ENCODE data around the gene COMTD1. TPM values are rescaled to one million over a fixed set of nuclear protein-coding genes. Genes with fewer than 3 reads are reported as not detected.

The COMTD1 gene
- total and polyA plus RNA-seq, 2 experiments from 2014 or later = 8.8 to 12.6 TPM

GRCh38 chr10:75238182-75239095, 2.7 kb upstream of the COMTD1 start:
- no peak for TF ChIP-seq EZH2phosphoT487 (IDR thresholded peaks at IDR 0.05; ENCODE audit: insufficient read depth, low read depth)
- no peak for TF ChIP-seq EZH2 (IDR thresholded peaks at IDR 0.05; ENCODE audit: insufficient read depth, poor library complexity, severe bottlenecking)
- no peaks in the 10 kb centered on the region for H3K36me3 ChIP-seq (ENCODE audit: low read depth)
- H3K4me1 ChIP-seq (ENCODE audit: insufficient read depth) = 0 out of 2 replicates have a peak, but pooled peaks cover 6% of the 10 kb centered on the region
- H4K20me1 ChIP-seq (ENCODE audit: insufficient read depth) = no peaks in the 10 kb centered on the region
- no peaks in the 10 kb centered on the region for H3K27me3 ChIP-seq (replicated peaks; ENCODE audit: insufficient read depth)
- H3F3A ChIP-seq (ENCODE audit: insufficient read depth) = peaks cover 6% of the 10 kb centered on the region
- H3K27ac ChIP-seq = no peak overlapping the region
- H3K4me3 ChIP-seq = no peak overlapping the region
- 79 to 82% methylated on average over 36 to 37 of the region's 37 CpGs for WGBS, 2 experiments (ENCODE audit: low coverage in 1 of 2, low lambda C conversion rate in 2 of 2, missing lambda C conversion rate in 2 of 2)
- H3K79me2 ChIP-seq (ENCODE audit: insufficient read depth) = no peaks in the 10 kb centered on the region
- H3K9me2 ChIP-seq (ENCODE audit: insufficient read depth) = no peaks in the 10 kb centered on the region
- H3K9ac ChIP-seq = no peak overlapping the region
- no peak overlapping the region for H3K4me2 ChIP-seq (ENCODE audit: unreplicated experiment)
- no peaks in the 10 kb centered on the region for H3K9me3 ChIP-seq (ENCODE audit: low read depth)
- DNase-seq = no peak
- in situ Hi-C loops (cut with MboI) = loop anchor here (25.0 kb wide), 1 partner anchor 976 kb away; no protein-coding TSS in a partner anchor
- H2AFZ ChIP-seq = no peak overlapping the region

DNA sequence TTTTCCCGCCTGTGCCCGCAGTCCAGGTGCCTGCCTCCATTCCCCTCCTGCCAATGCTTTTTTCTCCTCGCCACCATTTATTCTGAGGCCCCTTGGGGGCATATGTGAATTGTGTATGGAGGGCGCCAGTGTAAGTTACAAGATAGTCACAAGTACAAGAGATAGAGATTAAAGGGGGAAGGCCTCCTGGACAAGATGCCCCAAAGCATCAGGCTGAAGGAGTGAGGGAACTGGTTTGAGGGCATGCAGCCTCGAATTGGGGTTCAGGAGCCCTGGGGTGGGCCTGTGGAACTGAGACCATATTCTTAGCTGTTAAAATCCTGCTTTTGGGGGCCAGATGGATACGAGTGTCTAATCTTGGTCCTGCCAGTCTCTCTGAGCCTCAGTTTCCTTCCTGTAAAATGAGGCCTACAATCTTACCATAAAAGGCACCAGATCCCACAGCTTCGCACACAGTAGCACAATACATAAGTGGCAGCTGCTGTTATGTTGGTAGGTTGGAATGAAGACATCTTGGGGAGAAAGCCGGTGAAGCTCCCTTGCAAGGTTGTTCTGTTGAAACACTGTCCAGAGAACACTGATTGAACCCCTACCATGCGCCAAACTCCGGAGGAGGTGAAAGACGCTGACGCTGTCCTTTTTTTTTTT, 545 bp upstream of the COMTD1 start:
- Histone ChIP-seq H3K9me3 (ENCODE audit: low read depth) (no peaks in the 10 kb centered on the region), H3F3A (ENCODE audit: insufficient read depth) (peaks cover 25% of the 10 kb centered on the region), H3K27ac (no peak overlapping the region), H3K4me1 (ENCODE audit: insufficient read depth) (0 out of 2 replicates have a peak, but pooled peaks cover 6% of the 10 kb centered on the region), H3K36me3 (ENCODE audit: low read depth) (peaks cover 9% of the 10 kb centered on the region), H3K79me2 (ENCODE audit: insufficient read depth) (0 out of 2 replicates have a peak, but pooled peaks cover 4% of the 10 kb centered on the region), H3K9ac (no peak overlapping the region), H3K4me2 (ENCODE audit: unreplicated experiment) (peak overlapping the region; percentile 17), H3K9me2 (ENCODE audit: insufficient read depth) (no peaks in the 10 kb centered on the region), H2AFZ (peak overlapping the region; percentile 81), H3K27me3 (replicated peaks; ENCODE audit: insufficient read depth) (no peaks in the 10 kb centered on the region), H3K4me3 (0 out of 2 replicates have a peak overlapping the region, but pooled peaks have one; percentile 71), H4K20me1 (ENCODE audit: insufficient read depth) (no peaks in the 10 kb centered on the region)
- WGBS, 2 experiments (ENCODE audit: low coverage in 1 of 2, low lambda C conversion rate in 2 of 2, missing lambda C conversion rate in 2 of 2) = 54 to 56% methylated on average over 12 of the region's 12 CpGs
- in situ Hi-C loops (cut with MboI) = loop anchor here (25.0 kb wide), 1 partner anchor 974 kb away; no protein-coding TSS in a partner anchor
- no peak for DNase-seq
- TF ChIP-seq EZH2 (IDR thresholded peaks at IDR 0.05; ENCODE audit: insufficient read depth, poor library complexity, severe bottlenecking) (no peak), EZH2phosphoT487 (IDR thresholded peaks at IDR 0.05; ENCODE audit: insufficient read depth, low read depth) (no peak)

- Histone ChIP-seq H3K4me1 (ENCODE audit: insufficient read depth) (peaks cover 12% of the 10 kb centered on the region), H3K4me3 (peak overlapping the region; percentile 71), H3K9me2 (ENCODE audit: insufficient read depth) (no peaks in the 10 kb centered on the region), H2AFZ (peak overlapping the region; percentile 81), H3K4me2 (ENCODE audit: unreplicated experiment) (peak overlapping the region; percentile 65), H3F3A (ENCODE audit: insufficient read depth) (peaks cover 36% of the 10 kb centered on the region), H3K27ac (no peak overlapping the region), H3K27me3 (replicated peaks; ENCODE audit: insufficient read depth) (no peaks in the 10 kb centered on the region), H3K9ac (peak overlapping the region; percentile 54), H4K20me1 (ENCODE audit: insufficient read depth) (no peaks in the 10 kb centered on the region), H3K9me3 (ENCODE audit: low read depth) (no peaks in the 10 kb centered on the region), H3K79me2 (ENCODE audit: insufficient read depth) (peaks cover 14% of the 10 kb centered on the region), H3K36me3 (ENCODE audit: low read depth) (peaks cover 19% of the 10 kb centered on the region)
- DNase-seq = peak; percentile 20
- WGBS, 2 experiments (ENCODE audit: low coverage in 1 of 2, low lambda C conversion rate in 2 of 2, missing lambda C conversion rate in 2 of 2) = 1 to 3% methylated on average over 38 to 48 of the region's 62 CpGs
- TF ChIP-seq EZH2 (IDR thresholded peaks at IDR 0.05; ENCODE audit: insufficient read depth, poor library complexity, severe bottlenecking) (no peak), EZH2phosphoT487 (IDR thresholded peaks at IDR 0.05; ENCODE audit: insufficient read depth, low read depth) (no peak)
- in situ Hi-C loops (cut with MboI) = loop anchor here (5.0 to 25.0 kb wide), 2 partner anchors 48 to 973 kb away; no protein-coding TSS in a partner anchor
Observed at GRCh38 chr10:75234683-75235374, 928 bp downstream of the COMTD1 start.
